SU-DHL-6 (cell line): ENCODE data around the gene EBF3.

Source experiments
- H2AFZ ChIP-seq: fragments of 200-600 bp; sonication (generic); 2 replicates; pipeline ENCODE4 v1.6.1; 2014; ENCODE audit warnings: low read depth, mild to moderate bottlenecking, moderate library complexity, mixed read lengths, antibody characterized with exemption, low read length; ENCODE audit not compliant: severe bottlenecking
- H3F3A ChIP-seq: fragments of 200-600 bp; shearing (Covaris generic); 2 replicates; pipeline ENCODE4 v1.6.0; 2016; ENCODE audit warnings: antibody characterized with exemption, mild to moderate bottlenecking; ENCODE audit not compliant: insufficient read depth
- H3K27ac ChIP-seq: fragments of 200-600 bp; sonication (generic); 2 replicates; pipeline ENCODE4 v1.5.1; 2016; ENCODE audit warnings: low read depth, mild to moderate bottlenecking, low read length, moderate library complexity, mixed read lengths
- H3K27me3 ChIP-seq: fragments of 200-600 bp; sonication (generic), shearing (Covaris generic); 2 replicates; pipeline ENCODE4 v1.6.0; 2014; ENCODE audit warnings: mild to moderate bottlenecking, low read length
- H3K36me3 ChIP-seq: fragments of 200-600 bp; sonication (generic); 2 replicates; pipeline ENCODE4 v1.6.1; 2014; ENCODE audit warnings: mild to moderate bottlenecking, low read length, mixed read lengths
- H3K4me2 ChIP-seq: fragments of 300-600, 200-600 bp; shearing (Covaris generic), sonication (generic); 2 replicates; pipeline ENCODE4 v1.6.0; 2014; ENCODE audit warnings: low read length, low read depth, mild to moderate bottlenecking; ENCODE audit not compliant: poor library complexity, severe bottlenecking
- H3K4me3 ChIP-seq: fragments of 200-600 bp; sonication (generic); 2 replicates; pipeline ENCODE4 v1.5.1; 2014; ENCODE audit warnings: antibody characterized with exemption, low read length, mild to moderate bottlenecking, mixed read lengths; ENCODE audit not compliant: insufficient read depth, poor library complexity, severe bottlenecking
- H3K79me2 ChIP-seq: fragments of 200-600 bp; sonication (generic); 2 replicates; pipeline ENCODE4 v1.6.1; 2014; ENCODE audit warnings: mild to moderate bottlenecking, low read length, moderate library complexity; ENCODE audit not compliant: insufficient read depth
- H3K9ac ChIP-seq: fragments of 200-600 bp; sonication (generic); 2 replicates; pipeline ENCODE4 v1.7.0; 2014; ENCODE audit warnings: mild to moderate bottlenecking, low read length
- H3K9me2 ChIP-seq: fragments of 200-600 bp; sonication (generic); replicated peaks from 2 replicates; pipeline ENCODE4 v1.6.1; 2014; ENCODE audit warnings: low read length; ENCODE audit not compliant: insufficient read depth
- H3K9me3 ChIP-seq: fragments of 200-600 bp; sonication (generic); 2 replicates; pipeline ENCODE4 v1.6.1; 2014; ENCODE audit warnings: low read length, mixed read lengths; ENCODE audit not compliant: insufficient read depth
- H4K20me1 ChIP-seq: fragments of 200-600 bp; sonication (generic); 2 replicates; pipeline ENCODE4 v1.6.1; 2014; ENCODE audit warnings: low read depth, mild to moderate bottlenecking, antibody characterized with exemption, low read length, moderate library complexity, mixed read lengths
- CTCF ChIP-seq: fragments of 200-600 bp; sonication (generic); IDR thresholded peaks from one replicate; pipeline ENCODE4 v1.5.1; 2017; ENCODE audit warnings: antibody characterized with exemption, mild to moderate bottlenecking, low read length, moderate library complexity; ENCODE audit not compliant: insufficient read depth, poor library complexity, severe bottlenecking
- EZH2phosphoT487 ChIP-seq: fragments of 200-600 bp; sonication (generic), shearing (Covaris generic); conservative IDR thresholded peaks from 2 replicates; pipeline ENCODE4 v1.6.1; 2018; ENCODE audit warnings: mild to moderate bottlenecking, antibody characterized with exemption, low read length, moderate library complexity, mixed read lengths

The EBF3 gene

GRCh38 chr10:129841071-129841470 is 123.0 kb downstream of the EBF3 start:
- Histone ChIP-seq H3K4me3 (no peak overlapping the region), H3F3A (no peaks in the 10 kb centered on the region), H3K9ac (no peak overlapping the region), H2AFZ (no peak overlapping the region), H3K27ac (no peak overlapping the region), H3K9me3 (no peaks in the 10 kb centered on the region), H4K20me1 (no peaks in the 10 kb centered on the region), H3K27me3 (no peaks in the 10 kb centered on the region), H3K9me2 (no peaks in the 10 kb centered on the region), H3K36me3 (no peaks in the 10 kb centered on the region), H3K4me2 (no peak overlapping the region), H3K79me2 (no peaks in the 10 kb centered on the region)
- TF ChIP-seq CTCF = no peak
- TF ChIP-seq EZH2phosphoT487 = no peak

DNA sequence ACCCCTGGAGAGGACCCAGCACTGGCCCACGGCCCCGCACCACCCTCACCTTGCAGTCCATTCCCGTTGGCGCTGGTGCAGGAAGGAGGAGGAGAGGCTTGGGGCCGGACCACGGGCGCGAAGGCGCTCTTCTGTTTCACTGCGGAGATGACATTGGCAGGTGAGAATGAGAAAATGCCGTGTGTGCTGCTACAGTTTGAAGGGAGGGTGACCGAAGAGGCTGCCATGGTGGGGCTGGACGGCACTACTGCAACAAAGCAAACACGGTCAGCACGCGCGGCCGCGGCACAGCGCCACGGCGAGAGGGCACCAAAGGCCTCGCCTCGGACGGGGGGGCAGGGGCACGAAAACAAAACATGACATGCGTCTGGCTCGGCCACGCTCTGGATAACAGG is 123.9 kb downstream of the EBF3 start:
- Histone ChIP-seq H3K9me2 (no peaks in the 10 kb centered on the region), H3K27ac (no peak overlapping the region), H3K36me3 (no peaks in the 10 kb centered on the region), H3K9me3 (no peaks in the 10 kb centered on the region), H3K9ac (no peak overlapping the region), H3F3A (no peaks in the 10 kb centered on the region), H3K4me3 (no peak overlapping the region), H3K79me2 (no peaks in the 10 kb centered on the region), H2AFZ (no peak overlapping the region), H3K27me3 (no peaks in the 10 kb centered on the region), H4K20me1 (no peaks in the 10 kb centered on the region), H3K4me2 (no peak overlapping the region)
- TF ChIP-seq EZH2phosphoT487 (no peak), CTCF (no peak)

GRCh38 chr10:129839285-129840195 is 124.5 kb downstream of the EBF3 start:
- Histone ChIP-seq H2AFZ (no peak overlapping the region), H3K9ac (no peak overlapping the region), H3K27me3 (no peaks in the 10 kb centered on the region), H3K4me2 (no peak overlapping the region), H3F3A (no peaks in the 10 kb centered on the region), H3K27ac (no peak overlapping the region), H4K20me1 (no peaks in the 10 kb centered on the region), H3K4me3 (no peak overlapping the region), H3K79me2 (no peaks in the 10 kb centered on the region), H3K36me3 (no peaks in the 10 kb centered on the region), H3K9me3 (no peaks in the 10 kb centered on the region), H3K9me2 (no peaks in the 10 kb centered on the region)
- TF ChIP-seq EZH2phosphoT487 (no peak), CTCF (no peak)
